GM19324 (cell line): Measurements from ENCODE around the gene TREM2.
"Not testable (repeated sequence)": the region's sequence is repeated elsewhere in the genome, so short reads cannot be mapped to it uniquely, and the experiment has no call there.

Source experiments
- ATAC-seq: cut with Tn5 transposase; IDR thresholded peaks from one replicate; pipeline ENCODE4 v1.9.1; 2021; ENCODE audit warnings: mild to moderate bottlenecking, moderate library complexity; ENCODE audit not compliant: unreplicated experiment, low FRiP score

Gene TREM2

DNA sequence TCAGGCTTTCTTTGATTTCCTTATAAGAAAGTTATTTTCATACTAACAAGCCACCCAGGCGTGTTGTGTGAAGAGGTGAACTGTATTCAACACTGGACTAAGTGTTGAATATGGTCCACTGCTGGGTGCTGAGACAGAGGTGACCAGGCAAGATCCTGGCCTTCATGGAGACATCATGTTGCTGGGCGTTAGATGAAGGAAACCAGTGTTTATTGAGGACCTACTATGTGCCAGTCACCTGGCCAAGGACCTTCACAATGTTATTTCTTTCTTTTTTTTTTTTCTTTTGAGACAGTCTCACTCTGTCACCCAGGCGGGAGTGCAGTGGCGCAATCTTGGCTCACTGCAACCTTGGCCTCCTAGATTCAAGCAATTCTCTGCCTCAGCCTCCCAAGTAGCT, 6.9 kb downstream of the TREM2 start:
- no peak for ATAC-seq

DNA sequence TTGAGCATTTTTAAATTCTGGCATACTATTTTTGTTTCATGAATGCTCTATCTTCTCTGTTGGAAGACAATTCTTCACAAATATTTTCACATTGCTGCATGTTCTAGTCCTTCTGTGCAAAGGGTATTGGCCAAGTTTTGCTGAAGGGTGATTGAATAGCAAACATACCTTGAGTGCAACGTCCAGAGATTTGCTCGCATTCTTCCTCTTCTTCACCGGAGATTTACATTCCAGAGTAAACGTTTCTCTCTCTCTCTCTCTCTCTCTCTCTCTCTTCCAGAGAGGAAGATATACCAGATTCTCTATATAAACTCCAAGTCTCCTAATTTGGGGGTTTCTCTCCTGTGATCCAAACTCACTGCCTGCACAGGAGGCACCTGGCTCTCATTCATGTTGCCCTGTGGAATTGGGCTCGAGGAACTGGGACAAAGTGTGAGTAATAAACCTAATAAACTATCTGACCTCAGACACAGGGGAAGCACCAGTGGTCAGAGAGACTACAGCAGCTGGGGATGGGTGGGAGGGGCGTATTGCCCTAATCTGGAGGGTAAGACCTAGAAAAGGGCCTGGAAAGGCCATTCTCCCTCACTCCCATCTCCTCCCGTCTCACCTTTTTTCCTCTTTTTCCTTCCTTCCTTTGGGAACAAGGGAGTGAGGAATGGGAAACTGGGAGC, 7.6 kb downstream of the TREM2 start:
- ATAC-seq = no peak

DNA sequence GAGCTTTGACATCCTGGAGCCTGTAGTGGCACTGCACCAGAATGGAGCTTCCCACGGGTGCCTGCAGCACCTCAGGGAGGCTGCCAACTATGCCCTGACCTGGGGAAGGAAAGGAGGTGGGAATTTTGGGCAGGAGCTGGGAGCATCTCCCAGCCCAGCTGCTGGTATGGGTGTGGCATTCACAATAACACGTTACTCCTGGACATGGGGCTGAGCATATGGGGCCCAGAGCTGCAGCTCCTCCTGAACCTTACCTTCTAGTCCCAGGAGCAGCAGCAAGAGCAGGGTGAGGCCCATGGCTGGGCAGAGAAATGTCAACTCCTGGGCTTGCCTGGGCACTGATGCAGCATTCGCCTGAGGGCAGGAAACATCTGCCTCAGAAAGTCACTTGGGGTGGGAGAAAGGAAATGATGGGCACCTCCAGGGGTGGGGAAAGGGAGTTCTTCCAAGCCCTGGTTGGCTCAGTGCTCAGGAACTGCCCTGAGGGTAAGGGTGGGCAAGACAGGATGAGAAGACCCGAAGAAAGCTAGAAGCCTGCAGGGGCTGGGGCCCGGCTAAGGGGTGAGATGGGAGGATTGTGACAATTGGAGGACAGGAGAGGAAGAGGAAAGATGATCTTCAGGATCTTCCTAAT, 8.8 kb downstream of the TREM2 start, which contains the start of gene TREML1:
Gene TREML1 (minus strand): TSS at position 356 of the 634 bp plus-strand sequence. CDS start 59 bp downstream, at position 297.
- no peak for ATAC-seq

DNA sequence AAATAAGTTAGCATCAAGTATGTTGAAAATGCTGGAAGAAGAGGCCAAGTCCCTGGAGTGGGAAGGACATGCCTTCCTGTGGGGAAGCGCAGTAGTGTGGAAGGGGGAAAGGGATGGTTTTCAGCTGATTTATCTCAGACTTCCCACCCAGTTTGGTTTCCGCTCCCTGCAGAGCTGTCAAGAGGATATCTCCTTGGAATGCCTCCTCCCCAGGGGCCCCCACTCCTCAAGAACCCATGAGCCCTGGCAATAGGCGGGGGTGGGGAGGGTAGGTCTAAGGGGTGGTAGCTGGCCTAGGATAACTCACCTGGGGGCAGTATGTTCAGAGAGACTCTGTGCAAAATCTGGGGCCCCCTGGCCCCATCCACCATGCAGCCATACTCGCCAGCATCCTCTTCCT, 9.5 kb downstream of the TREM2 start:
- no peak for ATAC-seq

DNA sequence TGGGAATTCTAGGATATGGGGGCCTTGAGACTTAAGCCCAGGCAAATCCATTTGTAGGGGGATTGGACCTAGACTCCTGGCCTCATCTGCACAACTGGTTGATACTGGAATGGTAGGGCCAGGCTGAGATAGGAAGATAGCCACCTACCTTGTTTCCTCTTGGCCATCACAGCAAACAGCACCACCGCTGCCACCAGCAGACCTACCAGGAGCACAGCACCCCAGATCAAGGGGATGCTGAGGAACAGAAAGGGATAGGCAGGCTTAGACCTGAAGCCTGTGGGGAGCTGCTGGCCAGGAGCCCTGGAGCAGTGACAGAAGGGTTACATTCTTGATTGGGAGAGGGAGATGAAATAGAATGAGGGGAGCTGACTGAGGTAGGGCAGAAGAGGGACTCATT, 12.2 kb downstream of the TREM2 start:
- no peak for ATAC-seq

DNA sequence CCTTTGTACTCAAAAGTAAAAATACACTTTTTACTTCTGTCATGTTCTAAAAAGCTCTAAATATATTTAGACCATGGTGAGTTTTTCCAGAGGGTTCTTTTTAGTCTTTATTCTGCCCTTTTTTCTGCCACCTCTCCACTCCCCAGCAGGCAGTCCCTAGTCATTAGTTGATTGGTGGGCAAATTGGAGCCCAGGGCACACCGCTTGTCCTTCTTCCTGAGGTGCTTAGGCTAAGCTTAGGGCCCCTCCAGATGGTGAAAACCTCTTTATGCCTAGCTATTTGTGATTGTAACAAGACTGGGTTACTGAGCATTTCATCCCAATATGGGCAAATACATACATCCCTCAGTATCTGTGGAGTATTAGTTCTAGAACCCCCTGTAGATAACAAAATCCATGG, 15.0 kb downstream of the TREM2 start:
- ATAC-seq = no peak

DNA sequence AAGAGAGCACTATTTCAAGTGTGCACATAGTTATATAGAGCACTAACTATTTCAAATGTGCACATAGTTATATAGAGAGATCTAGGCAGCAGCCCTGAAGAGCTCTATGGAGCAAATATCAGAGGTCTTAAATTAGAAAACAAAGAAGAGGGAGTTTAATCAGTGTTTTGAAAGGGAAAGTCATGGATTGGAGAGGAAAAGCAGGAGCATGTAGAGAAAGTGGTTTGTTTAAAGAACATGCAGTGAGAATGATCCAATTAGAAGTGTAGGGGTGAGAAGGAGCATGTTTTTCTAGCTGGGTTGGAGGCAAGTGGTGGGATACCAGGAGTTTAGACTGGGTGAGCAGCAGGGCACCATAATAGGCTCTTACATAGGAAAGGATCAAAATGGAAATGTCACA, 26.0 kb downstream of the TREM2 start:
- no peak for ATAC-seq

DNA sequence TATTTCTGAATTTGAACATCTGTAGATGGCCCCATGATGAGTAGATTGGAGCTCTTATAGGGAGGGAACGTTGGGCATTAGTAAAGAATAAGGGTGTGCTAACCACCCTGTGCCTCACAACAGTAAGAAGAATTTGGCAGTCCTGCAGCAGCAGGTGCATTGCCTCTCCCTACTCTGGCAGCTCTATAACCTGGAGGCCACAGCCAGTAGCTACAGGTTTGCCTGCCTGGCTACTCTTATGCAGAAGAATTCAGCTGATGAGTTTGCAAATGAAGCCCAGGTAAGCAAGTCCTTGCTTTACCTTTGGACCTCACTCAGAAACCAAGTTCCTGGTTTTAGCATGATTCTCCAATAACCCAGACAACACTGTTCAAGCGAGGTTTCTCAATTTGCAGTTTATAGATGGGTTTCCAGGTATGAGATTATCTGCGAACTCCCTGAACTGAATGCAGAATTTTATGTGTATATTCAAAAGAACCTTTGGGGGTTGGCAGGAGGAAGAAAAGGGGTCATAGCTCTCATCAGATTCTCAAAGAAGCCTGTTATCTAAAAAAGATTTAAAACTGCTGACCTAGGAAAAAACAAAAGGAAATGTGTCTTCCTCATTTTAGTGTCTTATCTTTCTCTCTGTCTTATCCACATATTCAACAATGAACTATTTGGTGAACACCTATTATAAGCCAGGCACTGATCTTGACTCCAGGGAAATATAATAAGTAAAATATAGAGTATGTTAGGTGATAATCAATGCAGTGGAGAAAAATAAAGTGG, 27.7 kb downstream of the TREM2 start:
- no peak for ATAC-seq

DNA sequence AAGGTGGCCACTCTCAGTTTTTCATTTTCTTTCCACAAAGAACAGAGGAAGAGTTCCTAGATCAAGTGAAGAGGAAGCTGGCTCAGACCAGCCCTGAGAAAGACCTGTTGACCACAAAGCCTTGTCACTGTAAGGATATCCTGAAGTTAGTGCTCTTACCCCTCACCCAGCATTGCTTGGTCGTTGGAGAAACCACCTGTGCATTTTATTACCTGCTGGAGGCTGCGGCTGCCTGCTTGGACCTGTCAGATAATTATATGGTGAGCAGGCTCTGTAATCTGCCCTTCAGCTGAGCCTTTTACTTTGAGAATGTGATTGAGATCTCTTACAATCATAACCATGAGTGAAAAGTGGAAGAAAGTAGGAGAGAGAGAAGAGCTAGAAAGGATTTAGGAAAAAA, 30.7 kb downstream of the TREM2 start:
- ATAC-seq = no peak

DNA sequence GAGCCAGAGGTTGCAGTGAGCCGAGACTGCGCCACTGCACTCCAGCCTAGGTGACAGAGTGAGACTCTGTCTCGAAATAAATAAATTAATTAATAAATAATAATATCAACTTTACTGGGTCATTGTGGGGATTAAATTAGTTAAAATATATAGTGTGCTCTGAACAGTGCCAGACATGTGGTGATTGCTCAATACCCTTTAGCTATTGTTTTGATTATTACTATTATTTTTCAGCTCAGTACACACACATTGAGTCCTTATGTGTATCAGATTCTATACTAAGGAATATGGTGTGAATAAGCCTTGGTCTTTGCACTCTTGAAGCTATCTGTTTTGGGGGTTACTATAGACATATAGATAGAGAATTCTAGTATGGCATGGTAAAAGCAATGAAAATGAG, 37.6 kb downstream of the TREM2 start:
- ATAC-seq = no peak

DNA sequence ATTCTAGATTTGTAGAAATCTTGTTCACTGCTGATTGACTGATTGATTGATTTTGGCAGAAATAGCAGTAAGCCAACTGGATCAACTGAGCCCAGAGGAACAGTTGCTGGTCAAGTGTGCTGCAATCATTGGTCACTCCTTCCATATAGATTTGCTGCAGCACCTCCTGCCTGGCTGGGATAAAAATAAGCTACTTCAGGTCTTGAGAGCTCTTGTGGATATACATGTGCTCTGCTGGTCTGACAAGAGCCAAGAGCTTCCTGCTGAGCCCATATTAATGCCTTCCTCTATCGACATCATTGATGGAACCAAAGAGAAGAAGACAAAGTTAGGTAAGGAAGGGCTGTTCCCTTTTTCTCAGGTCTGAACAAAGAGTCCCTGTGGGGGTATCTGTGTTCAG, 40.0 kb downstream of the TREM2 start:
- no peak for ATAC-seq

DNA sequence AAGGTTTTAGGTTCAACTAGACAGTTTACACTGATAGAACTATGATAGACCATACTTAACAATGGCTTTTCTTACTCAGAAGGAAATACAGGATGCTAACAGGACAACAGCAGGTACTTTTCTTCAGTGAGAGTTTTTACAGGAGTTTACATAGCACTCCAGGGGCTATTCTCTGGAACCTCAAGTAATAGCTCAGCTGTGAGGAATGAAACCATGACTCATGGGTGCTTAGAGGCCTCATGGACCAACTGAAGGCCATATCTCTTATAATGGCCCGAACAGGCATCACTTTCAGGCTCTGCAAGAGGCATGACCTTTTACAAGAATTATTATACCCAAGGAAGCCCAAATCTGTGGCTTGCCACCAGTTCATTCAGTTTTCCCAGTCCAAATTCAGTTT, 40.5 kb downstream of the TREM2 start:
- no peak for ATAC-seq

DNA sequence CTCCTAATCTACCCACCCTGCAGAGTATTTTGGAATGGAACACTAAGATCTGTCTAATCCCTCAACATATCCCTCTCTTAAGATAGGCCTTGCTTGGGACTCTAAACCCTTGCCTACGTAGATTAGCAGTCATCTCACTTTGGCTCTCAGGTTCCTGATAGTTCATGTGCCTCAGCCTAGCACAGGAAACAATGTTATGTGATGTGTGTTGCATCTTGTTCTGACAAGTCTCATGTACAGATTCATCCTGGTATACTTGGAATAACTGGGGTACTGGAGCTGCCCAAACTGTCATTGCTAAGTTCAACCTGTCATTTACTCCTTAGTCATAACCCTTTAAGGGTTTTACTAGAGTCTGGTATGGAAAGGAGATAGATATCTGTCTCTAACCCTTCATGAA, 42.9 kb downstream of the TREM2 start:
- no peak for ATAC-seq

DNA sequence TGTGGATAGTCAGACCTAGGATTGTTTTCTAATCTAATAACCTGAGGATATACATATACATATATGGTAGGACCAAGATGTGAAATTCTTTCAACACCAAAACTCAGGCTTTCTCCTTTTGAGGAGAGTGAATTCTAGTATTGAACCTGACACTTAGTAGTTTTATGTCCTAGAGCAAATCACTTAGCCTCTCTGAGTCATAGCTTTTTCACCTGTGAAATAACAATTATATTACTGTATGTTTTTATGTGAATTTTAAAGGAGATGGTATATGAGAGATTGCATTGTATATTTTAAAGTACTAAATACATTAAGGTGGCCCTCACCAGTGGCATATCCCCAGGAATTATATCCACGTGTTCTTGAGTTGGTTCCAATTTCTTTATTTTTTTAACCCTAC, 43.4 kb downstream of the TREM2 start:
- no peak for ATAC-seq

DNA sequence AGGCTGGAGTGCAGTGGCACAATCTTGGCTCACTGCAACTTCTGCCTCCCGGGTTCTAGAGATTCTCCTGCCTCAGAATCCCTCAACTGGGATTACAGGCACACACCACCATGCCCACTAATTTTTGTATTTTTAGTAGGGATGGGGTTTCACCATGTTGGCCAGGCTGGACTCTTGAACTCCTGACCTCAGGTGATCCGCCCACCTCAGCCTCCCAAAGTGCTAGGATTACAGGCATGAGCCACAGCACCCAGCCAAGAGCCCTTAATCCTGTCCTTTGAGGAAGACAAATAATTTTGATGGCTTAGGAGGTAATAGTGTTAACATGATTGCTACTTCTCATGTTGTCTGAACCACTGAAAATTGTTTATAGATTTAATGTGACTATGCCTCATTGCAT, 47.9 kb downstream of the TREM2 start:
- not testable (repeated sequence) for ATAC-seq

DNA sequence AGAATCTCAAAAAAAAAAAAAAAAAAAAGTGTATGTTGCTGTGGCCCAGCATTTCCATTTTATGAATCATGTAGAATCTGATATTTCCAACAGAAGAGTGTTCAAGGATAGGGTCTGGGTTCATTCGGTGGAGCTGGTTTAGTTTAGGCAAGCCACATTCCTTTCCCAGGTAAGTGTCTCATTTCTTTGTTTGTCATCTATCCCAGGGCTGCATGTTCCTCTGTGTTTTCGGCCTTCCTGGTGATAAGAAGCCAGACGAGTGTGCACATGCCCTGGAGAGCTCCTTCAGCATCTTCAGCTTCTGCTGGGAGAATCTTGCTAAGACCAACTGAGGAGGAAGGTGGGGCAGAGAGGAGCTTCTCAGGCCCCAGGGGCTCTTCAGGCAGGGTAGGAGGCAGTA, 51.9 kb downstream of the TREM2 start:
- no peak for ATAC-seq
